ENCODE data around the gene SCD5. TPM values are rescaled to one million over a fixed set of nuclear protein-coding genes. Genes with fewer than 3 reads are reported as not detected.

Gene SCD5
- total RNA-seq, 4 donors from 2014 or later = 27.6 to 79.3 (median 55.3) TPM

GRCh38 chr4:82746705-82747574, 51.7 kb downstream of the SCD5 start:
- Histone ChIP-seq H3K4me1 (no peaks in the 10 kb centered on the region), H3K27ac (no peak overlapping the region), H3K27me3 (no peaks in the 10 kb centered on the region), H3K36me3 (no peaks in the 10 kb centered on the region), H3K9me3 (no peaks in the 10 kb centered on the region), H3K4me3 (no peak overlapping the region)
- TF ChIP-seq POLR2A (IDR thresholded peaks at IDR 0.05) (no peak), EP300 (IDR thresholded peaks at IDR 0.05) (no peak), CTCF (IDR thresholded peaks at IDR 0.05) (no peak)
- WGBS, 2 donors = 84 to 86% methylated on average over 13 of the region's 13 CpGs
- DNase-seq (ENCODE audit: low spot score in 2 of 2) = no peak

GRCh38 chr4:82745173-82745842, 53.3 kb downstream of the SCD5 start:
- H3K4me3 ChIP-seq = no peak overlapping the region
- no peak overlapping the region for H3K27ac ChIP-seq
- H3K9me3 ChIP-seq = no peaks in the 10 kb centered on the region
- H3K36me3 ChIP-seq = no peaks in the 10 kb centered on the region
- TF ChIP-seq EP300 (IDR thresholded peaks at IDR 0.05) (no peak), CTCF (IDR thresholded peaks at IDR 0.05) (no peak), POLR2A (IDR thresholded peaks at IDR 0.05) (no peak)
- no peaks in the 10 kb centered on the region for H3K27me3 ChIP-seq
- no peak for DNase-seq (ENCODE audit: low spot score in 2 of 2)
- H3K4me1 ChIP-seq = no peaks in the 10 kb centered on the region
- WGBS, 2 donors = 74 to 85% methylated on average over 6 of the region's 6 CpGs

GRCh38 chr4:82744284-82744968, 54.2 kb downstream of the SCD5 start:
- Histone ChIP-seq H3K36me3 (no peaks in the 10 kb centered on the region), H3K4me3 (no peak overlapping the region), H3K9me3 (no peaks in the 10 kb centered on the region), H3K4me1 (no peaks in the 10 kb centered on the region), H3K27ac (no peak overlapping the region), H3K27me3 (no peaks in the 10 kb centered on the region)
- 79 to 80% methylated on average over 5 of the region's 5 CpGs for WGBS, 2 donors
- TF ChIP-seq CTCF (IDR thresholded peaks at IDR 0.05) = no peak
- TF ChIP-seq POLR2A (IDR thresholded peaks at IDR 0.05) = no peak
- TF ChIP-seq EP300 (IDR thresholded peaks at IDR 0.05) = no peak
- no peak for DNase-seq (ENCODE audit: low spot score in 2 of 2)

- no peaks in the 10 kb centered on the region for H3K27me3 ChIP-seq
- WGBS, 2 donors = 77 to 84% methylated on average over 5 of the region's 5 CpGs
- no peaks in the 10 kb centered on the region for H3K9me3 ChIP-seq
- TF ChIP-seq EP300 (IDR thresholded peaks at IDR 0.05) = no peak
- TF ChIP-seq CTCF (IDR thresholded peaks at IDR 0.05) = no peak
- no peak for TF ChIP-seq POLR2A (IDR thresholded peaks at IDR 0.05)
- no peak for DNase-seq (ENCODE audit: low spot score in 2 of 2)
- H3K36me3 ChIP-seq = no peaks in the 10 kb centered on the region
- no peak overlapping the region for H3K27ac ChIP-seq
- H3K4me1 ChIP-seq = no peaks in the 10 kb centered on the region
- H3K4me3 ChIP-seq = no peak overlapping the region
Observed at GRCh38 chr4:82741188-82741587, 57.4 kb downstream of the SCD5 start.

Data from tibial nerve (tissue), 4 donors.